B cell (primary cell): ENCODE data around the gene DPM2. TPM values are rescaled to one million over a fixed set of nuclear protein-coding genes. Genes with fewer than 3 reads are reported as not detected.

Experiments used
- ATAC-seq: fragments of 200-7000 bp; cut with Tn5 transposase; one replicate; pipeline ENCODE4 v1.10.0; 2021; ENCODE audit warnings: low read depth, mild to moderate bottlenecking, moderate number of reproducible peaks, moderate library complexity
- CTCF ChIA-PET: fragments of 350-600 bp; sonication (Branson Sonifier 250); formaldehyde crosslinking; loops from one replicate; lab custom pipeline; 2021; ENCODE audit warnings: antibody characterized with exemption, inconsistent platforms; lab: Charles Lee
- POLR2A ChIA-PET: fragments of 350-600 bp; sonication (Branson Sonifier 250); formaldehyde crosslinking; loops from one replicate; lab custom pipeline; 2021; ENCODE audit warnings: antibody characterized with exemption; lab: Charles Lee
- DNase-seq: peaks from one replicate; pipeline ENCODE4 v3.0.0; 2013
- H2AFZ ChIP-seq: 2 replicates; pipeline ENCODE4 v1.6.1; 2012; ENCODE audit warnings: mild to moderate bottlenecking, low read depth, low read length; ENCODE audit not compliant: insufficient read depth, poor library complexity, severe bottlenecking
- H3K27ac ChIP-seq, 2 donors: 1 replicate in 1 of 2; 2 replicates in 1 of 2; pipeline ENCODE4 v1.5.1; 2012 to 2013; ENCODE audit warnings: low read length in 2 of 2, mild to moderate bottlenecking in 2 of 2, moderate library complexity in 1 of 2
- H3K27me3 ChIP-seq, 4 experiments: fragments of 200-600 bp in 1 of 4; sonication (generic) in 1 of 4; replicated peaks in 1 of 4; 1 replicate in 2 of 4; 2 replicates in 2 of 4; pipeline versions ENCODE4 v1.6.1 to v1.7.0; 2013 to 2016; ENCODE audit warnings: low read length in 3 of 4, mild to moderate bottlenecking in 2 of 4, mixed read lengths in 1 of 4, moderate library complexity in 1 of 4; ENCODE audit not compliant: insufficient read depth in 4 of 4, control insufficient read depth in 3 of 4; ENCODE audit errors: control extremely low read depth in 1 of 4
- H3K36me3 ChIP-seq, 2 experiments: replicated peaks in 1 of 2; 1 replicate in 1 of 2; 2 replicates in 1 of 2; pipeline versions ENCODE4 v1.6.1 to v1.7.1; 2013; ENCODE audit warnings: low read length in 1 of 2; ENCODE audit not compliant: insufficient read depth in 2 of 2, control insufficient read depth in 1 of 2; ENCODE audit errors: control extremely low read depth in 1 of 2, extremely low read depth in 1 of 2
- H3K4me1 ChIP-seq, 2 donors: fragments of 200-600 bp in 1 of 2; sonication (generic) in 1 of 2; 1 replicate in 1 of 2; 2 replicates in 1 of 2; pipeline versions ENCODE4 v1.5.1 to v1.6.1; 2013 to 2017; ENCODE audit warnings: low read length in 2 of 2; ENCODE audit not compliant: control insufficient read depth in 2 of 2, insufficient read depth in 2 of 2
- H3K4me2 ChIP-seq: replicated peaks from 2 replicates; pipeline ENCODE3; 2012; ENCODE audit warnings: mild to moderate bottlenecking, low read depth, low read length; ENCODE audit not compliant: poor library complexity, severe bottlenecking
- H3K4me3 ChIP-seq, 5 experiments: fragments of 200-600 bp in 1 of 5; sonication (generic) in 1 of 5; 1 replicate in 3 of 5; 2 replicates in 2 of 5; pipeline versions ENCODE4 v1.5.1 to v1.7.0; 2011 to 2016; ENCODE audit warnings: low read length in 4 of 5, mild to moderate bottlenecking in 4 of 5, low read depth in 2 of 5, control low read depth in 1 of 5, moderate library complexity in 1 of 5; ENCODE audit not compliant: insufficient read depth in 1 of 5; ENCODE audit errors: control extremely low read depth in 1 of 5, extremely low read depth in 1 of 5
- H3K79me2 ChIP-seq: fragments of 200-600 bp; sonication (generic); one replicate; pipeline ENCODE4 v1.6.0; 2016; ENCODE audit warnings: low read length; ENCODE audit not compliant: control insufficient read depth, insufficient read depth
- H3K9ac ChIP-seq: fragments of 200-600 bp; sonication (generic); 2 replicates; pipeline ENCODE4 v1.6.1; 2017; ENCODE audit warnings: mild to moderate bottlenecking, low read length, moderate library complexity
- H3K9me3 ChIP-seq, 3 donors: one replicate each; pipeline versions ENCODE4 v1.6.1 to v1.7.1; 2013; ENCODE audit warnings: low read length in 2 of 3; ENCODE audit not compliant: control insufficient read depth in 2 of 3, insufficient read depth in 1 of 3; ENCODE audit errors: control extremely low read depth in 1 of 3
- H4K20me1 ChIP-seq: 2 replicates; pipeline ENCODE4 v1.6.0; 2012; ENCODE audit warnings: mild to moderate bottlenecking, low read length; ENCODE audit not compliant: insufficient read depth, control insufficient read depth, poor library complexity, severe bottlenecking
- H3K27ac Mint-ChIP-seq: one replicate; pipeline ENCODE4 v1.8.0; 2021; ENCODE audit warnings: mixed read lengths
- H3K27me3 Mint-ChIP-seq: one replicate; pipeline ENCODE4 v1.8.0; 2021; ENCODE audit warnings: mixed read lengths
- H3K4me1 Mint-ChIP-seq: one replicate; pipeline ENCODE4 v1.8.0; 2021; ENCODE audit warnings: mixed read lengths
- H3K4me3 Mint-ChIP-seq: one replicate; pipeline ENCODE4 v1.8.0; 2021; ENCODE audit warnings: mixed read lengths
- H3K9me3 Mint-ChIP-seq: one replicate; pipeline ENCODE4 v1.8.0; 2022; ENCODE audit warnings: mixed read lengths; ENCODE audit not compliant: insufficient read depth
- CTCF ChIP-seq: fragments of 200-600 bp; IDR thresholded peaks from one replicate; pipeline ENCODE4 v1.8.0; 2022; ENCODE audit warnings: antibody characterized with exemption, mild to moderate bottlenecking
- EZH2 ChIP-seq: IDR thresholded peaks from 2 replicates; pipeline ENCODE4 v1.6.1; 2012; ENCODE audit warnings: borderline replicate concordance, low read depth, mild to moderate bottlenecking, moderate library complexity, low read length; ENCODE audit not compliant: insufficient read depth, poor library complexity, severe bottlenecking
- WGBS: methylation state at CpG from one replicate; pipeline ENCODE4 v1.1.5; 2013; ENCODE audit warnings: missing lambda C conversion rate; ENCODE audit not compliant: insufficient coverage; 5-methylcytosine and 5-hydroxymethylcytosine counted together
- intact Hi-C: fragments of 100-400 bp; cut with micrococcal nuclease; formaldehyde crosslinking; loops from one replicate; pipeline ENCODE4 v1.10.0; 2022
- polyA plus RNA-seq: library from polyadenylated mRNA; depleted of rRNA; stranded (reverse); fragments of >200 nt; gene quantifications from 2 replicates; pipeline ENCODE4 v1.2.3, GENCODE V29; 2012
- total RNA-seq, 2 donors: library from RNA; stranded (reverse); fragments of 120-200 nt in 1 of 2; gene quantifications; 1 replicate in 1 of 2; 2 replicates in 1 of 2; pipeline versions ENCODE4 v1.2.3 to v1.2.4, GENCODE V29; 2013 to 2022

DPM2 gene
- total and polyA plus RNA-seq, 2 donors (not counting 1 experiment from before 2014, with no cell fraction given), result 34.1 to 42.9 TPM

- Histone ChIP-seq H3K27me3 (peaks cover 0 to 44% (median 13%) of the 10 kb centered on the region in 4 experiments), H3K4me1 (peaks cover 28 to 35% of the 10 kb centered on the region in 2 donors), H4K20me1 (no peaks in the 10 kb centered on the region), H3K27ac (no peak overlapping the region), H2AFZ (no peak overlapping the region), H3K79me2 (peaks cover 23% of the 10 kb centered on the region), H3K9me3 (peaks cover 0 to 3% (median 0%) of the 10 kb centered on the region in 3 donors), H3K4me2 (no peak overlapping the region), H3K36me3 (no peaks in the 10 kb centered on the region), H3K9ac (no peak overlapping the region), H3K4me3 (no peak overlapping the region)
- Mint-ChIP-seq H3K27me3 (peaks cover 14% of the 10 kb centered on the region), H3K4me1 (peaks cover 31% of the 10 kb centered on the region), H3K9me3 (no peaks in the 10 kb centered on the region), H3K27ac (peak overlapping the region; percentile 57), H3K4me3 (no peak overlapping the region)
- TF ChIP-seq EZH2 (no peak), CTCF (no peak)
- intact Hi-C loops, result loop anchor here (5.0 kb wide), 2 partner anchors 333 to 713 kb away; no protein-coding TSS in a partner anchor
- POLR2A ChIA-PET, result interaction anchor here (0.5 to 0.6 kb wide), 2 partner anchors 128 to 155 kb away, joined by 3 read pairs; no protein-coding TSS in a partner anchor
- ATAC-seq (no peak), DNase-seq (no peak)
- CTCF ChIA-PET, result interaction anchor here (0.7 to 17.3 kb wide), 3 partner anchors 57 to 1151 kb away, joined by 3 to 237 read pairs (median 80); no protein-coding TSS in a partner anchor
- WGBS, result 93% methylated on average over 22 of the region's 22 CpGs
Measured at GRCh38 chr9:127924736-127925444, 12.8 kb downstream of the DPM2 start.

GRCh38 chr9:127923771-127924170, 13.9 kb downstream of the DPM2 start:
- intact Hi-C loops, result loop anchor here (5.0 kb wide), 2 partner anchors 331 to 711 kb away; no protein-coding TSS in a partner anchor
- H3K27ac Mint-ChIP-seq, result no peak overlapping the region
- H3K4me2 ChIP-seq, result no peak overlapping the region

More at GRCh38 chr9:127923771-127924170, 13.9 kb downstream of the DPM2 start:
- no peak overlapping the region for H3K4me3 ChIP-seq
- TF ChIP-seq EZH2 (no peak), CTCF (no peak)
- Mint-ChIP-seq H3K27me3 (peaks cover 14% of the 10 kb centered on the region), H3K4me3 (no peak overlapping the region), H3K9me3 (no peaks in the 10 kb centered on the region), H3K4me1 (peaks cover 34% of the 10 kb centered on the region)
- H3K79me2 ChIP-seq, result peaks cover 33% of the 10 kb centered on the region
- H3K36me3 ChIP-seq, result no peaks in the 10 kb centered on the region
- H4K20me1 ChIP-seq, result no peaks in the 10 kb centered on the region
- ChIA-PET POLR2A (interaction anchor here (0.7 to 0.9 kb wide), 4 partner anchors 20 to 432 kb away, joined by 5 to 8 read pairs (median 6); no protein-coding TSS in a partner anchor), CTCF (interaction anchor here (1.3 to 17.3 kb wide), 7 partner anchors 41 to 334 kb away, joined by 4 to 237 read pairs (median 34); partner anchors contain the start of genes CDK9, FPGS and TOR2A)
- DNase-seq (no peak), ATAC-seq (no peak)
- H3K9me3 ChIP-seq, result peaks cover 0 to 3% (median 0%) of the 10 kb centered on the region in 3 donors
- no peak overlapping the region for H3K9ac ChIP-seq
- 97% methylated on average over 7 of the region's 8 CpGs for WGBS
- H3K27me3 ChIP-seq, result peaks cover 0 to 38% (median 12%) of the 10 kb centered on the region in 4 experiments
- H3K27ac ChIP-seq, result no peak overlapping the region
- peaks cover 33 to 44% of the 10 kb centered on the region in 2 donors for H3K4me1 ChIP-seq
- no peak overlapping the region for H2AFZ ChIP-seq
